Brain microvascular endothelial cell (primary cell): ENCODE measurements around the gene LDHA.
"Not testable (repeated sequence)": the region's sequence is repeated elsewhere in the genome, so short reads cannot be mapped to it uniquely, and the experiment has no call there.

Experiments
- DNase-seq: peaks from one replicate; pipeline ENCODE4 v3.0.0-alpha.2; 2020
- H3K27ac ChIP-seq: fragments of 250-450 bp; sonication (Bioruptor Pico); 2 replicates; pipeline ENCODE4 v1.5.1; 2020; ENCODE audit warnings: mild to moderate bottlenecking, moderate library complexity
- H3K27me3 ChIP-seq: fragments of 250-450 bp; sonication (Bioruptor Pico); replicated peaks from 2 replicates; pipeline ENCODE4 v1.5.1; 2020; ENCODE audit warnings: mild to moderate bottlenecking
- H3K36me3 ChIP-seq: fragments of 250-450 bp; sonication (Bioruptor Pico); replicated peaks from 2 replicates; pipeline ENCODE4 v1.5.1; 2020; ENCODE audit warnings: mild to moderate bottlenecking
- H3K4me3 ChIP-seq: 2 replicates; pipeline ENCODE4 v1.5.1; 2011; ENCODE audit warnings: low read depth, mild to moderate bottlenecking, control low read depth, low read length, moderate library complexity
- CTCF ChIP-seq: IDR thresholded peaks from 2 replicates; pipeline ENCODE4 v1.5.1; 2011; ENCODE audit warnings: low read depth, mild to moderate bottlenecking, moderate library complexity, low read length, control low read depth, inconsistent platforms; ENCODE audit errors: missing control alignments
- in situ Hi-C: cut with HindIII; loops from 2 replicates; pipeline ENCODE4 v1.10.0; 2017; ENCODE audit warnings: low sequenced_read_pairs, low pct_ligation_motif_present

LDHA gene

GRCh38 chr11:18395735-18396504 lies 1.6 kb downstream of the LDHA start:
- in situ Hi-C loops, result no loop called here
- no peaks in the 10 kb centered on the region for H3K27me3 ChIP-seq

GRCh38 chr11:18397921-18398320 lies 3.6 kb downstream of the LDHA start:
- H3K4me3 ChIP-seq, result no peak overlapping the region
- DNase-seq, result no peak
- peaks cover 58% of the 10 kb centered on the region for H3K36me3 ChIP-seq
- TF ChIP-seq CTCF, result no peak
- H3K27me3 ChIP-seq, result no peaks in the 10 kb centered on the region
- H3K27ac ChIP-seq, result no peak overlapping the region
- in situ Hi-C loops, result no loop called here

More at GRCh38 chr11:18395735-18396504, 1.6 kb downstream of the LDHA start:
- peaks cover 43% of the 10 kb centered on the region for H3K36me3 ChIP-seq
- TF ChIP-seq CTCF, result no peak
- H3K4me3 ChIP-seq, result peak overlapping the region; percentile 96
- H3K27ac ChIP-seq, result peak overlapping the region; percentile 62
- DNase-seq, result peak; percentile 98

- peaks cover 90% of the 10 kb centered on the region for H3K36me3 ChIP-seq
- in situ Hi-C loops, H3K27ac ChIP-seq, H3K4me3 ChIP-seq, DNase-seq, H3K27me3 ChIP-seq: not testable (repeated sequence)
Observed at GRCh38 chr11:18401077-18401476, 6.7 kb downstream of the LDHA start.

GRCh38 chr11:18404062-18404461 lies 9.7 kb downstream of the LDHA start:
- no peaks in the 10 kb centered on the region for H3K27me3 ChIP-seq
- no peak overlapping the region for H3K27ac ChIP-seq
- H3K4me3 ChIP-seq, result no peak overlapping the region
- no peak for DNase-seq
- in situ Hi-C loops, result no loop called here
- H3K36me3 ChIP-seq, result peaks cover 92% of the 10 kb centered on the region
- no peak for TF ChIP-seq CTCF

GRCh38 chr11:18407400-18407799 lies 13.0 kb downstream of the LDHA start:
- in situ Hi-C loops, DNase-seq, H3K27ac ChIP-seq, H3K4me3 ChIP-seq, H3K27me3 ChIP-seq: not testable (repeated sequence)
- peaks cover 65% of the 10 kb centered on the region for H3K36me3 ChIP-seq

- Histone ChIP-seq H3K27ac (no peak overlapping the region), H3K27me3 (no peaks in the 10 kb centered on the region), H3K36me3 (peaks cover 51% of the 10 kb centered on the region), H3K4me3 (no peak overlapping the region)
- in situ Hi-C loops, result no loop called here
- DNase-seq, result no peak
- no peak for TF ChIP-seq CTCF
Observed at GRCh38 chr11:18408558-18409291, 14.4 kb downstream of the LDHA start.
